Large intestine (tissue), 12 donors: ENCODE results near the gene SLCO3A1. TPM values are rescaled to one million over a fixed set of nuclear protein-coding genes. Genes with fewer than 3 reads are reported as not detected.

Experiments used
- DNase-seq, 2 donors: peaks; one replicate each; pipeline versions ENCODE4 v3.0.0 to v3.0.0-alpha.2; 2013
- H3K27ac ChIP-seq: one replicate; pipeline ENCODE4 v1.5.1; 2013; ENCODE audit warnings: low read length
- H3K27me3 ChIP-seq: 2 replicates; pipeline ENCODE4 v1.6.1; 2013; ENCODE audit warnings: low read length; ENCODE audit not compliant: control insufficient read depth, insufficient read depth
- H3K36me3 ChIP-seq: 2 replicates; pipeline ENCODE4 v1.6.1; 2013; ENCODE audit warnings: low read length; ENCODE audit not compliant: control insufficient read depth, insufficient read depth
- H3K4me1 ChIP-seq: one replicate; pipeline ENCODE4 v1.6.1; 2013; ENCODE audit warnings: low read length; ENCODE audit not compliant: control insufficient read depth, insufficient read depth
- H3K4me3 ChIP-seq: one replicate; pipeline ENCODE4 v1.5.1; 2013; ENCODE audit warnings: low read length
- H3K9me3 ChIP-seq: one replicate; pipeline ENCODE4 v1.6.1; 2013; ENCODE audit warnings: mild to moderate bottlenecking, low read depth, low read length, moderate library complexity; ENCODE audit not compliant: control insufficient read depth
- WGBS: methylation state at CpG from one replicate; pipeline ENCODE4 v1.1.5; 2013; ENCODE audit warnings: low lambda C conversion rate; ENCODE audit not compliant: insufficient coverage; 5-methylcytosine and 5-hydroxymethylcytosine counted together
- long read RNA-seq, 11 donors: transcript quantifications; one replicate each; lab custom pipeline, GENCODE V29; 2026
- polyA plus RNA-seq: library from polyadenylated mRNA; unstranded; fragments of 120-200 nt; gene quantifications from one replicate; pipeline ENCODE4 v1.2.1, GENCODE V29; 2013

Gene SLCO3A1
- polyA plus RNA-seq, result 5.1 TPM
- long read RNA-seq, donor 1, partial matches to known transcripts, result 0 of 2 reads
- long read RNA-seq, donor 1, other reads (novel, unspliced or antisense), result 0 of 2 reads
- long read RNA-seq, donor 2, full-length matches to known transcripts, result 3 of 3 reads
- long read RNA-seq, donor 2, partial matches to known transcripts, result 0 of 3 reads
- long read RNA-seq, donor 2, other reads (novel, unspliced or antisense), result 0 of 3 reads
- long read RNA-seq, donor 3, result 0 reads
- long read RNA-seq, donor 4, result 0 reads
- long read RNA-seq, donor 5, full-length matches to known transcripts, result 2 of 2 reads
- long read RNA-seq, donor 5, partial matches to known transcripts, result 0 of 2 reads
- long read RNA-seq, donor 5, other reads (novel, unspliced or antisense), result 0 of 2 reads
- long read RNA-seq, donor 6, partial matches to known transcripts, result 0 of 2 reads
- long read RNA-seq, donor 6, other reads (novel, unspliced or antisense), result 0 of 2 reads
- long read RNA-seq, donor 7, full-length matches to known transcripts, result 3 of 3 reads
- long read RNA-seq, donor 7, partial matches to known transcripts, result 0 of 3 reads
- long read RNA-seq, donor 7, other reads (novel, unspliced or antisense), result 0 of 3 reads
- long read RNA-seq, donor 8, partial matches to known transcripts, result 0 of 1 reads
- long read RNA-seq, donor 8, other reads (novel, unspliced or antisense), result 0 of 1 reads
- long read RNA-seq, donor 9, partial matches to known transcripts, result 0 of 2 reads
- long read RNA-seq, donor 9, other reads (novel, unspliced or antisense), result 0 of 2 reads
- long read RNA-seq, donor 10, result 0 reads
- long read RNA-seq, donor 11, partial matches to known transcripts, result 0 of 1 reads
- long read RNA-seq, donor 11, other reads (novel, unspliced or antisense), result 0 of 1 reads

GRCh38 chr15:91853511-91853947 lies at the start of gene SLCO3A1:
TSS of gene SLCO3A1 (plus strand) at chr15:91853708.
- no peaks in the 10 kb centered on the region for H3K36me3 ChIP-seq
- peak within 1 kb of the TSS; percentile 51 for H3K4me3 ChIP-seq
- peaks cover 30% of the 10 kb centered on the region for H3K27me3 ChIP-seq
- no peaks in the 10 kb centered on the region for H3K9me3 ChIP-seq
- peak within 1 kb of the TSS; percentile 59 for H3K27ac ChIP-seq
- peak; percentile 26 to 64 for DNase-seq
- H3K4me1 ChIP-seq, result peaks cover 3% of the 10 kb centered on the region
- no CpG with 5 or more reads among the region's 67 CpGs for whole genome bisulfite sequencing

GRCh38 chr15:91807122-91807521 lies 46.4 kb upstream of the SLCO3A1 start:
- DNase-seq, result no peak
- Histone ChIP-seq H3K9me3 (no peaks in the 10 kb centered on the region), H3K27me3 (peaks cover 18% of the 10 kb centered on the region), H3K4me3 (no peak overlapping the region), H3K4me1 (no peaks in the 10 kb centered on the region), H3K27ac (no peak overlapping the region), H3K36me3 (no peaks in the 10 kb centered on the region)
- WGBS, result no CpG with 5 or more reads among the region's 6 CpGs

GRCh38 chr15:91813924-91814323 lies 39.6 kb upstream of the SLCO3A1 start:
- no peak overlapping the region for H3K4me3 ChIP-seq
- H3K27me3 ChIP-seq, result no peaks in the 10 kb centered on the region
- WGBS, result 83% methylated on average over 2 of the region's 2 CpGs
- H3K4me1 ChIP-seq, result no peaks in the 10 kb centered on the region
- H3K27ac ChIP-seq, result no peak overlapping the region
- H3K9me3 ChIP-seq, result no peaks in the 10 kb centered on the region
- no peaks in the 10 kb centered on the region for H3K36me3 ChIP-seq
- no peak for DNase-seq

- no peaks in the 10 kb centered on the region for H3K9me3 ChIP-seq
- H3K36me3 ChIP-seq, result no peaks in the 10 kb centered on the region
- no peak for DNase-seq
- no peak overlapping the region for H3K27ac ChIP-seq
- 100% methylated on average over 1 of the region's 3 CpGs for WGBS
- no peaks in the 10 kb centered on the region for H3K27me3 ChIP-seq
- H3K4me3 ChIP-seq, result no peak overlapping the region
- H3K4me1 ChIP-seq, result no peaks in the 10 kb centered on the region
Measured at GRCh38 chr15:91816942-91817341, 36.6 kb upstream of the SLCO3A1 start.

GRCh38 chr15:91821458-91821857 lies 32.0 kb upstream of the SLCO3A1 start:
- no CpG with 5 or more reads among the region's 5 CpGs for WGBS
- Histone ChIP-seq H3K36me3 (no peaks in the 10 kb centered on the region), H3K4me3 (no peak overlapping the region), H3K27me3 (no peaks in the 10 kb centered on the region), H3K27ac (no peak overlapping the region), H3K9me3 (no peaks in the 10 kb centered on the region), H3K4me1 (no peaks in the 10 kb centered on the region)
- DNase-seq, result no peak

- no CpG with 5 or more reads among the region's 3 CpGs for WGBS
- no peaks in the 10 kb centered on the region for H3K27me3 ChIP-seq
Measured at GRCh38 chr15:91824256-91824655, 29.3 kb upstream of the SLCO3A1 start.

GRCh38 chr15:91826443-91826842 lies 27.1 kb upstream of the SLCO3A1 start:
- H3K4me3 ChIP-seq, result no peak overlapping the region
- H3K27me3 ChIP-seq, result no peaks in the 10 kb centered on the region
- WGBS, result 63% methylated on average over 2 of the region's 5 CpGs
- no peaks in the 10 kb centered on the region for H3K4me1 ChIP-seq
- no peak overlapping the region for H3K27ac ChIP-seq
- H3K36me3 ChIP-seq, result no peaks in the 10 kb centered on the region
- no peaks in the 10 kb centered on the region for H3K9me3 ChIP-seq
- DNase-seq, result no peak

More at GRCh38 chr15:91824256-91824655, 29.3 kb upstream of the SLCO3A1 start:
- Histone ChIP-seq H3K4me3 (no peak overlapping the region), H3K4me1 (no peaks in the 10 kb centered on the region), H3K36me3 (no peaks in the 10 kb centered on the region), H3K27ac (no peak overlapping the region), H3K9me3 (no peaks in the 10 kb centered on the region)
- DNase-seq, result no peak

GRCh38 chr15:91833056-91833455 lies 20.5 kb upstream of the SLCO3A1 start:
- H3K4me3 ChIP-seq, result no peak overlapping the region
- no peaks in the 10 kb centered on the region for H3K36me3 ChIP-seq
- no peak overlapping the region for H3K27ac ChIP-seq
- no peaks in the 10 kb centered on the region for H3K9me3 ChIP-seq
- DNase-seq, result no peak
- H3K27me3 ChIP-seq, result peaks cover 7% of the 10 kb centered on the region
- WGBS, result no CpG with 5 or more reads among the region's 2 CpGs
- no peaks in the 10 kb centered on the region for H3K4me1 ChIP-seq

- Histone ChIP-seq H3K4me3 (no peak overlapping the region), H3K4me1 (no peaks in the 10 kb centered on the region), H3K27me3 (peaks cover 12% of the 10 kb centered on the region), H3K36me3 (no peaks in the 10 kb centered on the region), H3K27ac (no peak overlapping the region), H3K9me3 (no peaks in the 10 kb centered on the region)
- WGBS, result 33% methylated on average over 1 of the region's 6 CpGs
- no peak for DNase-seq
Measured at GRCh38 chr15:91839867-91840266, 13.6 kb upstream of the SLCO3A1 start.

GRCh38 chr15:91841861-91842260 lies 11.6 kb upstream of the SLCO3A1 start:
- no peak for DNase-seq
- Histone ChIP-seq H3K4me3 (no peak overlapping the region), H3K36me3 (no peaks in the 10 kb centered on the region), H3K27me3 (peaks cover 9% of the 10 kb centered on the region), H3K27ac (no peak overlapping the region), H3K4me1 (no peaks in the 10 kb centered on the region), H3K9me3 (no peaks in the 10 kb centered on the region)
- 80% methylated on average over 1 of the region's 3 CpGs for WGBS
